ENCODE measurements around the gene ENOX1.

The ENOX1 gene

GRCh38 chr13:43205416-43205815 lies 581.4 kb downstream of the ENOX1 start:
- H3K9me3 ChIP-seq (ENCODE audit: control insufficient read depth in 5 of 5, low read length in 5 of 5), result peaks cover 0 to 11% (median 0%) of the 10 kb centered on the region in 5 donors
- no peaks in the 10 kb centered on the region for H3K36me3 ChIP-seq (ENCODE audit: control insufficient read depth in 5 of 5, insufficient read depth in 5 of 5, low read length in 5 of 5)
- H3K4me1 ChIP-seq (ENCODE audit: control insufficient read depth in 5 of 5, insufficient read depth in 5 of 5, low read length in 5 of 5), result peaks cover 0 to 4% (median 0%) of the 10 kb centered on the region in 5 donors
- H3K4me3 ChIP-seq (ENCODE audit: low read depth in 1 of 5, low read length in 5 of 5), result no peak overlapping the region
- H3K27me3 ChIP-seq (ENCODE audit: control insufficient read depth in 5 of 5, insufficient read depth in 4 of 5, low read length in 5 of 5), result no peaks in the 10 kb centered on the region
- no peak overlapping the region for H3K9ac ChIP-seq (ENCODE audit: low read length in 5 of 5)
- H3K27ac ChIP-seq (ENCODE audit: low read depth, low read length), result no peak overlapping the region

- Histone ChIP-seq H3K4me1 (ENCODE audit: control insufficient read depth in 5 of 5, insufficient read depth in 5 of 5, low read length in 5 of 5) (no peaks in the 10 kb centered on the region), H3K27me3 (ENCODE audit: control insufficient read depth in 5 of 5, insufficient read depth in 4 of 5, low read length in 5 of 5) (no peaks in the 10 kb centered on the region), H3K27ac (ENCODE audit: low read depth, low read length) (no peak overlapping the region), H3K4me3 (ENCODE audit: low read depth in 1 of 5, low read length in 5 of 5) (no peak overlapping the region), H3K9ac (ENCODE audit: low read length in 5 of 5) (no peak overlapping the region), H3K36me3 (ENCODE audit: control insufficient read depth in 5 of 5, insufficient read depth in 5 of 5, low read length in 5 of 5) (no peaks in the 10 kb centered on the region), H3K9me3 (ENCODE audit: control insufficient read depth in 5 of 5, low read length in 5 of 5) (peaks cover 0 to 11% (median 0%) of the 10 kb centered on the region in 5 donors)
These were observed 582.2 kb downstream of the ENOX1 start for GRCh38 chr13:43204591-43204990.

GRCh38 chr13:43203781-43204180 lies 583.0 kb downstream of the ENOX1 start:
- no peak overlapping the region for H3K4me3 ChIP-seq (ENCODE audit: low read depth in 1 of 5, low read length in 5 of 5)
- no peak overlapping the region for H3K9ac ChIP-seq (ENCODE audit: low read length in 5 of 5)
- H3K36me3 ChIP-seq (ENCODE audit: control insufficient read depth in 5 of 5, insufficient read depth in 5 of 5, low read length in 5 of 5), result no peaks in the 10 kb centered on the region
- H3K9me3 ChIP-seq (ENCODE audit: control insufficient read depth in 5 of 5, low read length in 5 of 5), result peaks cover 0 to 11% (median 0%) of the 10 kb centered on the region in 5 donors
- no peaks in the 10 kb centered on the region for H3K27me3 ChIP-seq (ENCODE audit: control insufficient read depth in 5 of 5, insufficient read depth in 4 of 5, low read length in 5 of 5)
- no peaks in the 10 kb centered on the region for H3K4me1 ChIP-seq (ENCODE audit: control insufficient read depth in 5 of 5, insufficient read depth in 5 of 5, low read length in 5 of 5)
- no peak overlapping the region for H3K27ac ChIP-seq (ENCODE audit: low read depth, low read length)

- peaks cover 0 to 11% (median 0%) of the 10 kb centered on the region in 5 donors for H3K9me3 ChIP-seq (ENCODE audit: control insufficient read depth in 5 of 5, low read length in 5 of 5)
These were observed 586.0 kb downstream of the ENOX1 start for GRCh38 chr13:43200736-43201135.

GRCh38 chr13:43200307-43200706 lies 586.5 kb downstream of the ENOX1 start:
- Histone ChIP-seq H3K9me3 (ENCODE audit: control insufficient read depth in 5 of 5, low read length in 5 of 5) (peaks cover 0 to 11% (median 0%) of the 10 kb centered on the region in 5 donors), H3K27ac (ENCODE audit: low read depth, low read length) (no peak overlapping the region), H3K36me3 (ENCODE audit: control insufficient read depth in 5 of 5, insufficient read depth in 5 of 5, low read length in 5 of 5) (no peaks in the 10 kb centered on the region), H3K4me3 (ENCODE audit: low read depth in 1 of 5, low read length in 5 of 5) (no peak overlapping the region), H3K9ac (ENCODE audit: low read length in 5 of 5) (no peak overlapping the region), H3K4me1 (ENCODE audit: control insufficient read depth in 5 of 5, insufficient read depth in 5 of 5, low read length in 5 of 5) (peaks cover 0 to 11% (median 4%) of the 10 kb centered on the region in 5 donors), H3K27me3 (ENCODE audit: control insufficient read depth in 5 of 5, insufficient read depth in 4 of 5, low read length in 5 of 5) (peaks cover 0 to 5% (median 1%) of the 10 kb centered on the region in 5 donors)

More at GRCh38 chr13:43200736-43201135, 586.0 kb downstream of the ENOX1 start:
- H3K4me1 ChIP-seq (ENCODE audit: control insufficient read depth in 5 of 5, insufficient read depth in 5 of 5, low read length in 5 of 5), result peaks cover 0 to 10% (median 4%) of the 10 kb centered on the region in 5 donors
- H3K27ac ChIP-seq (ENCODE audit: low read depth, low read length), result no peak overlapping the region
- H3K27me3 ChIP-seq (ENCODE audit: control insufficient read depth in 5 of 5, insufficient read depth in 4 of 5, low read length in 5 of 5), result peaks cover 0 to 5% (median 0%) of the 10 kb centered on the region in 5 donors
- H3K36me3 ChIP-seq (ENCODE audit: control insufficient read depth in 5 of 5, insufficient read depth in 5 of 5, low read length in 5 of 5), result no peaks in the 10 kb centered on the region
- H3K4me3 ChIP-seq (ENCODE audit: low read depth in 1 of 5, low read length in 5 of 5), result no peak overlapping the region
- no peak overlapping the region for H3K9ac ChIP-seq (ENCODE audit: low read length in 5 of 5)

- H3K4me3 ChIP-seq (ENCODE audit: low read depth in 1 of 5, low read length in 5 of 5), result no peak overlapping the region
- no peaks in the 10 kb centered on the region for H3K36me3 ChIP-seq (ENCODE audit: control insufficient read depth in 5 of 5, insufficient read depth in 5 of 5, low read length in 5 of 5)
- no peak overlapping the region for H3K27ac ChIP-seq (ENCODE audit: low read depth, low read length)
- H3K27me3 ChIP-seq (ENCODE audit: control insufficient read depth in 5 of 5, insufficient read depth in 4 of 5, low read length in 5 of 5), result peaks cover 0 to 5% (median 2%) of the 10 kb centered on the region in 5 donors
- H3K4me1 ChIP-seq (ENCODE audit: control insufficient read depth in 5 of 5, insufficient read depth in 5 of 5, low read length in 5 of 5), result peaks cover 0 to 11% (median 4%) of the 10 kb centered on the region in 5 donors
- peak overlapping the region in 1 of 5 donors; percentile 5 for H3K9ac ChIP-seq (ENCODE audit: low read length in 5 of 5)
- H3K9me3 ChIP-seq (ENCODE audit: control insufficient read depth in 5 of 5, low read length in 5 of 5), result peaks cover 0 to 3% (median 0%) of the 10 kb centered on the region in 5 donors
These were observed 589.9 kb downstream of the ENOX1 start for GRCh38 chr13:43196750-43197370.

GRCh38 chr13:43196086-43196621 lies 590.6 kb downstream of the ENOX1 start:
- H3K4me3 ChIP-seq (ENCODE audit: low read depth in 1 of 5, low read length in 5 of 5), result no peak overlapping the region
- peak overlapping the region in 1 of 5 donors; percentile 5 for H3K9ac ChIP-seq (ENCODE audit: low read length in 5 of 5)
- peaks cover 0 to 11% (median 4%) of the 10 kb centered on the region in 5 donors for H3K4me1 ChIP-seq (ENCODE audit: control insufficient read depth in 5 of 5, insufficient read depth in 5 of 5, low read length in 5 of 5)
- no peaks in the 10 kb centered on the region for H3K36me3 ChIP-seq (ENCODE audit: control insufficient read depth in 5 of 5, insufficient read depth in 5 of 5, low read length in 5 of 5)
- H3K27me3 ChIP-seq (ENCODE audit: control insufficient read depth in 5 of 5, insufficient read depth in 4 of 5, low read length in 5 of 5), result peaks cover 0 to 5% (median 2%) of the 10 kb centered on the region in 5 donors
- no peaks in the 10 kb centered on the region for H3K9me3 ChIP-seq (ENCODE audit: control insufficient read depth in 5 of 5, low read length in 5 of 5)
- H3K27ac ChIP-seq (ENCODE audit: low read depth, low read length), result no peak overlapping the region

GRCh38 chr13:43195551-43195950 lies 591.2 kb downstream of the ENOX1 start:
- no peaks in the 10 kb centered on the region for H3K9me3 ChIP-seq (ENCODE audit: control insufficient read depth in 5 of 5, low read length in 5 of 5)
- H3K36me3 ChIP-seq (ENCODE audit: control insufficient read depth in 5 of 5, insufficient read depth in 5 of 5, low read length in 5 of 5), result no peaks in the 10 kb centered on the region
- no peak overlapping the region for H3K4me3 ChIP-seq (ENCODE audit: low read depth in 1 of 5, low read length in 5 of 5)
- H3K4me1 ChIP-seq (ENCODE audit: control insufficient read depth in 5 of 5, insufficient read depth in 5 of 5, low read length in 5 of 5), result peaks cover 0 to 11% (median 4%) of the 10 kb centered on the region in 5 donors
- H3K27me3 ChIP-seq (ENCODE audit: control insufficient read depth in 5 of 5, insufficient read depth in 4 of 5, low read length in 5 of 5), result peaks cover 0 to 5% (median 2%) of the 10 kb centered on the region in 5 donors
- H3K9ac ChIP-seq (ENCODE audit: low read length in 5 of 5), result no peak overlapping the region
- H3K27ac ChIP-seq (ENCODE audit: low read depth, low read length), result no peak overlapping the region

GRCh38 chr13:43195112-43195511 lies 591.7 kb downstream of the ENOX1 start:
- H3K27ac ChIP-seq (ENCODE audit: low read depth, low read length), result no peak overlapping the region
- H3K9ac ChIP-seq (ENCODE audit: low read length in 5 of 5), result no peak overlapping the region
- peaks cover 0 to 11% (median 4%) of the 10 kb centered on the region in 5 donors for H3K4me1 ChIP-seq (ENCODE audit: control insufficient read depth in 5 of 5, insufficient read depth in 5 of 5, low read length in 5 of 5)
- H3K27me3 ChIP-seq (ENCODE audit: control insufficient read depth in 5 of 5, insufficient read depth in 4 of 5, low read length in 5 of 5), result peaks cover 0 to 5% (median 2%) of the 10 kb centered on the region in 5 donors
- H3K9me3 ChIP-seq (ENCODE audit: control insufficient read depth in 5 of 5, low read length in 5 of 5), result no peaks in the 10 kb centered on the region
- H3K4me3 ChIP-seq (ENCODE audit: low read depth in 1 of 5, low read length in 5 of 5), result no peak overlapping the region
- no peaks in the 10 kb centered on the region for H3K36me3 ChIP-seq (ENCODE audit: control insufficient read depth in 5 of 5, insufficient read depth in 5 of 5, low read length in 5 of 5)

- Histone ChIP-seq H3K36me3 (ENCODE audit: control insufficient read depth in 5 of 5, insufficient read depth in 5 of 5, low read length in 5 of 5) (no peaks in the 10 kb centered on the region), H3K27me3 (ENCODE audit: control insufficient read depth in 5 of 5, insufficient read depth in 4 of 5, low read length in 5 of 5) (peaks cover 0 to 5% (median 2%) of the 10 kb centered on the region in 5 donors), H3K4me1 (ENCODE audit: control insufficient read depth in 5 of 5, insufficient read depth in 5 of 5, low read length in 5 of 5) (peaks cover 0 to 11% (median 4%) of the 10 kb centered on the region in 5 donors)
These were observed 592.9 kb downstream of the ENOX1 start for GRCh38 chr13:43193789-43194420.

More at GRCh38 chr13:43193789-43194420, 592.9 kb downstream of the ENOX1 start:
- Histone ChIP-seq H3K9me3 (ENCODE audit: control insufficient read depth in 5 of 5, low read length in 5 of 5) (no peaks in the 10 kb centered on the region), H3K4me3 (ENCODE audit: low read depth in 1 of 5, low read length in 5 of 5) (no peak overlapping the region), H3K27ac (ENCODE audit: low read depth, low read length) (no peak overlapping the region), H3K9ac (ENCODE audit: low read length in 5 of 5) (no peak overlapping the region)
